ENCODE data around the gene ITIH1. TPM values are rescaled to one million over a fixed set of nuclear protein-coding genes. Genes with fewer than 3 reads are reported as not detected.

The ITIH1 gene
- total RNA-seq, 1 experiment from 2014 or later, result not detected

DNA sequence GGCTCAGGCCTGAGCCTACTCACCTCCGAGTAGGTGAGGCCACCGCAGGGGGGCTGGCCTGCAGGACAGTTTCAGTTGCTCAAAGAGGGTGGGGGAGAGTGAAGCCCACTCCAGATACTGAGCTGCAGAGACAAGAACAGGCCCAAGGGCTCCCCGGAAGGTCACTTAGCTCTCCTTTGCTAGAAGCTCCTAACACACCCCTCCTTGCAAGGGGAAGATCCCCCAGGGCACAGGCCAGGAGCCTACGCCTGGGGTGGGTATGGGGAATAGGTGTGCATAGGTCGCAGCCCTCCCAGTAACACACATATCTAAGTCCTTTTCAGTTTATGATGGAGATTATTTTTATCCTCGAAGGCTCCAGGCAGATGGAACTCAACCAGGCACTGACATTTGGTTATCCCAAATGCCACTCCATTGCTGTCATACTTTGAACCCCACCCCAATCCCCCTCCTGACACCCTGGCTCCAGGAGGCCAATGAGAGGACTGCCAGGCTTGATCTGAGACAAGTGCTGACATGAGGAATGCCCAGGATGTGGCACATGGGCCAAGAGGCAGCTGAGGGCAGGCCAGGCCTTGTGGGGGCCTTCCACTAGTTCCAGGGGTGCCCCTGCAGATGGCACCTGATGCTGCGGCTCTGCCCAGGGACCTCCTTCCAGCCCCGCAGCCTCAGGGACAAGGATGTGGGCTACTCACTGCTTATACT lies 58.5 kb downstream of the ITIH1 start:
- Histone ChIP-seq H3K14ac (ENCODE audit: insufficient read depth, low read length) (no peak overlapping the region), H3K56ac (ENCODE audit: insufficient read length, low read depth, low read length) (no peak overlapping the region), H2BK120ac (ENCODE audit: low read depth, low read length, poor library complexity, severe bottlenecking) (no peak overlapping the region), H3K9ac (ENCODE audit: extremely low read depth, insufficient read length, low read length) (no peak overlapping the region), H3K79me2 (ENCODE audit: insufficient read depth, low read length) (no peaks in the 10 kb centered on the region), H3K18ac (ENCODE audit: insufficient read length, low read depth, low read length) (no peak overlapping the region), H4K91ac (ENCODE audit: insufficient read length, low read depth, low read length) (no peak overlapping the region), H4K8ac (replicated peaks; ENCODE audit: insufficient read length, low read depth, low read length) (no peak overlapping the region), H3K27me3 (ENCODE audit: insufficient read depth, low read length) (no peaks in the 10 kb centered on the region; the same call in 1 of the 2 replicates), H3K4ac (ENCODE audit: low read depth, low read length) (no peak overlapping the region), H2BK20ac (ENCODE audit: low read depth, low read length, poor library complexity, severe bottlenecking) (no peak overlapping the region), H3K23me2 (ENCODE audit: insufficient read length, low read depth, low read length, poor library complexity, severe bottlenecking) (no peaks in the 10 kb centered on the region), H3K23ac (ENCODE audit: insufficient read length, low read depth, low read length) (no peak overlapping the region), H4K5ac (ENCODE audit: insufficient read length, low read depth, low read length) (no peak overlapping the region), H2BK15ac (ENCODE audit: low read depth, low read length) (no peak overlapping the region), H3K27ac (ENCODE audit: insufficient read length, low read depth, low read length) (no peak overlapping the region), H3K79me1 (ENCODE audit: insufficient read depth, low read depth, low read length, poor library complexity, severe bottlenecking) (no peaks in the 10 kb centered on the region), H3T11ph (ENCODE audit: low read length) (no peak overlapping the region), H3K9me3 (ENCODE audit: control insufficient read depth, low read depth, low read length) (no peaks in the 10 kb centered on the region), H3K4me1 (ENCODE audit: insufficient read depth, low read length) (no peaks in the 10 kb centered on the region), H2AFZ (ENCODE audit: low read length) (no peak overlapping the region), H4K20me1 (ENCODE audit: control insufficient read depth, insufficient read depth, insufficient read length) (no peaks in the 10 kb centered on the region), H2BK5ac (ENCODE audit: insufficient read length, low read length) (no peak overlapping the region), H3K4me2 (ENCODE audit: insufficient read depth, insufficient read length, low read length) (no peak overlapping the region), H2AK5ac (ENCODE audit: insufficient read length, low read length) (no peak overlapping the region), H2BK12ac (ENCODE audit: insufficient read length, low read depth, low read length) (no peak overlapping the region)
- WGBS (ENCODE audit: extremely low coverage, insufficient read length, low lambda C conversion rate), result no CpG with 5 or more reads among the region's 8 CpGs
- H3K36me3 Mint-ChIP-seq (ENCODE audit: insufficient read depth in 1 of 3, low read depth in 3 of 3), result peaks cover 0 to 6% (median 0%) of the 10 kb centered on the region in 3 experiments; a peak in 3 of 7 replicates
- H3K27ac Mint-ChIP-seq, result peak overlapping the region in 1 of 3 experiments; percentile 18; a peak in 2 of 7 replicates
- no peaks in the 10 kb centered on the region for H3K9me3 Mint-ChIP-seq
- no peaks in the 10 kb centered on the region for H3K27me3 Mint-ChIP-seq (ENCODE audit: low read depth)
- TF ChIP-seq, protein P1, sequence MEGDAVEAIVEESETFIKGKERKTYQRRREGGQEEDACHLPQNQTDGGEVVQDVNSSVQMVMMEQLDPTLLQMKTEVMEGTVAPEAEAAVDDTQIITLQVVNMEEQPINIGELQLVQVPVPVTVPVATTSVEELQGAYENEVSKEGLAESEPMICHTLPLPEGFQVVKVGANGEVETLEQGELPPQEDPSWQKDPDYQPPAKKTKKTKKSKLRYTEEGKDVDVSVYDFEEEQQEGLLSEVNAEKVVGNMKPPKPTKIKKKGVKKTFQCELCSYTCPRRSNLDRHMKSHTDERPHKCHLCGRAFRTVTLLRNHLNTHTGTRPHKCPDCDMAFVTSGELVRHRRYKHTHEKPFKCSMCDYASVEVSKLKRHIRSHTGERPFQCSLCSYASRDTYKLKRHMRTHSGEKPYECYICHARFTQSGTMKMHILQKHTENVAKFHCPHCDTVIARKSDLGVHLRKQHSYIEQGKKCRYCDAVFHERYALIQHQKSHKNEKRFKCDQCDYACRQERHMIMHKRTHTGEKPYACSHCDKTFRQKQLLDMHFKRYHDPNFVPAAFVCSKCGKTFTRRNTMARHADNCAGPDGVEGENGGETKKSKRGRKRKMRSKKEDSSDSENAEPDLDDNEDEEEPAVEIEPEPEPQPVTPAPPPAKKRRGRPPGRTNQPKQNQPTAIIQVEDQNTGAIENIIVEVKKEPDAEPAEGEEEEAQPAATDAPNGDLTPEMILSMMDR (conservative IDR thresholded peaks at IDR 0.05), result no peak
- DNase-seq, result no peak
- no peak overlapping the region for H3K4me3 Mint-ChIP-seq
- H3K4me1 Mint-ChIP-seq, result peaks cover 16 to 25% of the 10 kb centered on the region in 2 experiments
